GM18907 (cell line): ENCODE measurements around the gene LZTFL1.

Experiments used
- ATAC-seq: cut with Tn5 transposase; IDR thresholded peaks from one replicate; pipeline ENCODE4 v1.9.1; 2021; ENCODE audit warnings: mild to moderate bottlenecking, moderate library complexity; ENCODE audit not compliant: unreplicated experiment

Gene LZTFL1

DNA sequence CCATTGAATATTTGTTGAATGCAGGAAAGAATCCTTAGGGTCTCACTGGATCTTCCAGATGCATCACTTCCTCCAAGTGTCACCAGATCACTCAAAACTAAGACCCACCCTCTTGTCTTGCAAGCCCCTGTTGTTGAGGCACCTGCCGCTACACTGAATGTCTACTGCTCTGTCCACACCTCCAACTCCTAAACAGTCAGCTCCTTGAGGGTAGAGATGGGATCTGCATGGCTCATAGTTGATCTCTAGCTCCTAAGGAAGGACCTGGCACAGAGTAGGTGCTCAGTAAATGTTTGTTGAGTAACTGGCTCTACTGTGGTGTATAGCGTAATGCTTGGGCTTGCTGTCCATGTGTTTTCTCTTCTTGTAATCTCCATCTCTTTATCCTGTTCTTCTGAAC is 54.4 kb downstream of the LZTFL1 start:
- ATAC-seq: no peak

DNA sequence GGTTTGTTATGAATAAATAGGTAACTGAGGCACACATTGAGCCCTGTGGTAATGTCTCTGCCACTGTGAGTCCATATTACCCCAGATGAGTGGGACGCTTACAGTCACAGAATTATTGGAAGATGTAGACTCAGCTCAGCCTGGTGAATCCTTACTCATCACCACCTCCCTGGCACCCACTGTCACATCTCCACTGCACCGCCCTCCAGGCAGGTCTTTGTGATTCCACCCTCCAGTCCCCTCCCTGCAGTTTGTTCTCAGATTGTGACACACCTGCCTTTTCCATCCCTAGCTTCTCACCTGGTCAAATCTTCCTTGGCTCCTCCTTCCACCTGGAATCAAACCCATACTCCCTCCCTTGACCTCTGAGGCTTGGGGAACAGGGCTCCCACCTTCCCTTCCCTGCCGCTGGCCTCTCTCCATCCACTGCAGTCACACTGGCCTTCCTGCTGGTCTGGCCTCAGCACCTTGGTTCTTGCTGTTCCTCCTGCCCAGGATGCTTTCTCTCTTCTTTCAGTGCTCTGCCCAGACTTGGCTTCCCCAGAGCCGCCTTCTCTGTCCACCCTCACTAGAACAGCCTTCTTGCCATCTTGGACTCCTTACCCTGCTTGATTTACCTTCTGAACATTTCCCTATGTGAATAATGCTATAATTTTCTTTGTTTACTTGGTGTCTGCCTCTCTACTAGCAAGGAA is 55.0 kb downstream of the LZTFL1 start:
- no peak for ATAC-seq

DNA sequence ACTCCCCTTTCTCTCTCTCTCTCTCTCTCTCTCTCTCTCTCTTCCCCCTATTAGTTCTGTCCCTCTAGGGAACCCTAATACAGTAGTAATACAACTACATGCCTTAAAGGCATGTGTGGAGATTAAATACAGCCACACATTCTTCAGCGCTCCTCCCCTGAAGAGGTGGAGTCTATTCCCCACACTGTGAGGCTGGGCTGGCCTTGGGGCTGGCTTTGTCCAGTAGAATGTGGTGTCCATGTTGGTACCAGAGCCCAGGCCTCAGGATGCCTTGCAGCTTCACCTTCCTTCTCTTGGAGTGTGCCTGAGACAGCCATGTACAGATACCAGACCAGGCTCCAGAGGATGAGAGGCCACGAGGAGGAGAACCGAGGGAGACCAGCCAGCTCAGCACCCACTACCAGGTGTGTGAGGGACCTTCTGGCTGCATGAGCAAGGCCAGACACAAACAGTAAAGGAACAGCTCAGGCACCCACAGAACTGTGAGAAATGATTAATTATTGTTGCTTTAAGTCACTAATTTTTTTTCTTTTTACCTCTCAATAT is 56.2 kb downstream of the LZTFL1 start:
- no peak for ATAC-seq

DNA sequence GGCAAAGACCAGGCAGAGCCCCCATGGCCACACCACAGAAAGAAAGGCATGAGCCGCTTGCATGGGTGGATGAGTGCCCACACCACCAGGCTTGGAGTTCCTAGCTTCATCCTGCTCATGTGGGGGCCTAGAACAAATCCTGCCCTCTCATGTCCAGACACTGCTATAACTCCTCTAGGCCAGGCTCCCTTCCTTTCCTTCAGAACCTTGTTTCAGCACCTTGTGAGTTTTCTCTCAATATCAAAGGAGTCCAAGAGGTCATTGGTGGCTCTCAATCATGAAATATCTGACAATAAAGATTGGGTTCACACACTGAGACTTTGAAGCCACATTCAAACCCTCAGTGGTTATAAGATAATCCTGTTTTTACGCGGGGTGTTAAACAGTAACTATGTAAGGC is 58.3 kb downstream of the LZTFL1 start:
- ATAC-seq: no peak

DNA sequence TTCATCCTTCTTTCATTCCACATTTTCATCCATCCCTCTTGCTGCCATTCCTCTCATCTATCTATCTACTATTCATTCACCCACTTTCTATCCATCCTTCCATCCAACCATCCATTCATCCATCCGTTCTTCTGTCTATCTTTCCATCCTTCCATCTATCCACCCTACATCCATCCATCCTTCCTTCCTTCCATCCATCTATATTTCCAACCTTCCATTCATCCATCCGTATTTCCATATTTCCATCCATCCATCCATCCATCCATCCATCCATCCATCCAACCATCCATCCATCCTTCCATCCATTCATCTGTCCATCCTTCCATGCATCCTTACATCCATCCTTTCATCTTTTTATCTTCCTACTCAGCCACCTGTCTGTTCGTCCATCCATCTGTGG is 59.5 kb downstream of the LZTFL1 start:
- no peak for ATAC-seq

DNA sequence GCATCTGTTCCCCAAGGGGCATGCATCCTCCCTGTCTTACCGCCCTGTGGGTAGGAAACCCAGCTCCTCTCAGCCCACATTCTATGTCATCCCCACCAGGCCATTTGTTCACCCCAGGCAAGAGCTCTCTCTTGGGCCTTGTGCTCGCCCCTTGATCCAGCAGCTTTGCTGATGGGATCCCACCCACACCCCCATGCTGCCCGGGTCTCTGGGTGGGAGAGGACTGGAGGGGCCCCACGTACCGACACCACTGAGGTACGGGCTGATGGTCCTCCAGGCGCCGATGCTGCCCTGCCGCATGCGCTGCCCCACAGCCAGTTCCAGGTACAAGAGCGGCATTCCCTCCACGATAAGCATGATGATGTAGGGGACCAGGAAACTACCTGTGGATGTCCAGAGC is 60.1 kb downstream of the LZTFL1 start:
- no peak for ATAC-seq

DNA sequence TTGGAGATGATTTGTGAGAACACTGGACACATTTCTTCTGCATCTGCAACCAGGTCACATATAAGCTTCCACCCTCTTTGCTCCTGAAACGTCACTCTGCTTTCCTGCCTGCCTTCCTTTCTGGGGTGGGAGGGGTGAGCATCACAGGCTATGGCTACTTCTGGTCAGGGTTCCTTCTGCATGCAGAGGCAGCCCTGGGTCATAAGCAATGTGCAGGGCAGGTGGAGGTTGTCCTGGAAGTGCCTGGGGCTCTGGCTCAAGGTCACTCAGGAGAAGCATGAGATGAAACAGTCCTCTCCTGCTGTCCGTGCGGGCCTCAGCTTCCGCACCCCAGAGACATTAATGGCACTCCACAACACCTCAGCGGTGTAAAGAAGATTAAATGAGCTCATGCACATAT is 60.6 kb downstream of the LZTFL1 start:
- no peak for ATAC-seq

DNA sequence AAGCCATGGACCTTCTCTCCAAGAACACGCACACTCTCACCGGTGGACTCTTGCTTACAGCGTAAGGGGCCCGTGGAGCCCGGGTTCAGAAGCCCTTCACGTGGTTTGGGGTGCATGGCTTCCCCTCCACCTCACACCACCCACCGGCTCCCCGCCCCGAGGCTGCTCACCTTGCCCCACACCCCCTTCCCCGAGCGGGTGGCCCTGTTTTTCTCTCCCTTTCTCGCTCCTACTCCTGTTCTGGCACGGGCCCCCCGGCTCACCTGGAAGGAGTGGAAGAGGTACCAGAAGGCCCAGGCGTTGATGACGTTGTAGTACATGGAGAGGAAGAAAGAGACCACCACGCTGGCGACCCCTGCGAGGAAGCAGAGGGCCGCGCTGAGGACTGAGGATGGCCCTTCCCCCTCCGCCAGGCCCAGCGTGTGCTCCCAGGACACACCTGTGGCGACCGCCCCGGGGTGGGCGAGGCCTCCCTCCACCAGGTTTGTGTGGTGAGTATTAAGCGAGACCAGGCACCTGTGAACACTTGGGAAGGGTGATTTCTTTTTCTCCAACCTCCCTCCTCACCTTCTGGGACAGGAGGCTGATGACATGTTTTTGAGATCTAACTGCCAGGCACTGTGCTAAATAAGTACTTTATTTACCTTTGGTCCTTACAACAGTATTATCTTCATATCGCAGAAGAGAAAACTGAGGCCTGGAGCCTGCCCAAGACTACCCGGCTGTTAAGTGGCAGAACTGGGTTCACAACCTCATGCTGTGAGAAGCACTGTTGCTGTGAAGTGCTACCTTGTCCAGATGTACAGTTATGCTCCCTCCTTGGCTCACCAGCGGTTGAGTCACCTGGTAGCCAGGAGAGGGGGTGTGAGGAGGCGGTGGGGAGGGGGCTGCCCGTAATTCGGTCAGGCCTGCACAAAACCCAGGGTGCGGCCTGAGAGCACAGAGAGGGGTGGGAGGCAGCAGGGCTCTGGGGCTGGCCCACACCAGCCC is 61.9 kb downstream of the LZTFL1 start:
- ATAC-seq: no peak

DNA sequence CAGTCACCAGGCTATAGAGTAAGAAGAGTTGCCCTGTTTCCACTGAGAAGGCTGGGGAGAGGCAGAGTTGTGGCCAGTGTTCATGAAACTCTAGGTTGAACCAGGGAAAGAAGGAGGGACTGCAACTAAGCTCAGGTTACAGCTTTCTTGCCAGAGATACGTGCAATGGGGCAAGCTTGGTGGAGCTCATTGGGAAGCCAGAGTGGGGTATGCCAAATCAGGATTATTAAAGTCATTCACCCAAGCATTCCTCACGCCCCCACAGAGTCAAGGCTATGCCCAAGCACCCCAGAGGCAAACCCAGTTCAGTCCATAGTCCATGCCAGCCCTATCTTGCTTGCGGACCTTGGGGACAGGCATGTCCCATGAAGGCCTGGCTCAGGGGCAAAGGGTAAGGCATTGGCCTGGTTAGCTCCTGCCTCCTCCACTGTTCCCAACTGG is 63.1 kb downstream of the LZTFL1 start:
- no peak for ATAC-seq

DNA sequence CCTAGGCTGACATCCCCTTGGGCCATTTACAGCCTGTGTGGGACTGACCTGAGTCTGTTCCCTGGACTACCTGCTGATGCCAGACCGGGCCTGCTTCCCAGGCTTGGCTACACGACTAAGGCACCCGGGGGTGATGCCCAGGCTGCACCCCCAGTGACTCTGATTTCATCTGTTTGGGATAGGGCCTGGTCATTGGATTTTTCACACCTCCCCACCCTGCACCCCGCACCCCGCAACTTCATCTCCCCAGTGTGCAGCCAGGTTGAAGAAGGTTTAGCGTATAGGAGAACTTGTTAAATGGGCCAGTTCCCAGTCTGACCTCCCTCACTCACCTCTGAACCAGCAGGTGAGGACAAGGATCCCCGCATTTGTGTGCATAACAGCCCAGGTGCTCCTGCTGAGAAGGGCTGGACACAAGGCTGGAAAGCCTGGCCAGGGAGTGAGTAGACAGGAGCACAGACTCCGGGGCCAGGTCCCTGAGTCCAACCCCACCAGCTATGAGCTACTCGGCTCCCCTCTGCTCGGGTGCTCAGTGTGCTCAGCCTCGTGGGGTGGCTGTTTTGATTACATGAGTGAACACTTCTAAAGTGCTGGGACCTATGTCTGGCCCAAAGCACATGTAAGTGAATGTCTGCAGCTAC is 64.1 kb downstream of the LZTFL1 start:
- no peak for ATAC-seq

DNA sequence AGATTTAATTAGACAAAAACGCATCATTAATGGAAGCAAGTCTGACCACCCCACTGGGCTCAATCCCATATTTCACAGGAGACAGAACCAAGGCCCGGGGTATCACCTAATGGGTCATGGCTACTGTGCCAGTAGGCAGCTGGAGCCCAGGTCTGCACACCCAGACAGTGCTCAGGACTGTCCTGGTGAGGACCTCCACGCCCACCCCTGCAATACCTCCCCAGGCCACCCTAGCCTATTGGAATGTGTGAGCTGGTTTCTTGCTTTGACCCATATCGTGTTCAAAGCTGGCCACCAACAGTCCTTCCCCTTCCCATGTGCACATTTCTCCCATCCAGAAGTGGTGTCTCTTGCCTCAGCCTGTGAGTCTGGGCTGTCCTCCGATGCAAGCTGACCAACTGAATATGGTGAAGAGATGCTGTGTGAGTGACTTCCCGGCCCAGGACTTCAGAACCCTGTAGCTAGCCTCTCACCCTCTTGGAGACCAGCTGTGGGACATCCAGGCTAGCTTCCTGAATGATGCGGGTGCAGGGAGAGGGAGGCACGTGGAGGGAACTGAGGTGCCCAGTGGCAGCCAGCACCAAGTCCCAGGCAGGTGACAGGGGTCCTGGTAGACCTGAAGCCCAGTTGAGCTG is 64.7 kb downstream of the LZTFL1 start:
- ATAC-seq: no peak

DNA sequence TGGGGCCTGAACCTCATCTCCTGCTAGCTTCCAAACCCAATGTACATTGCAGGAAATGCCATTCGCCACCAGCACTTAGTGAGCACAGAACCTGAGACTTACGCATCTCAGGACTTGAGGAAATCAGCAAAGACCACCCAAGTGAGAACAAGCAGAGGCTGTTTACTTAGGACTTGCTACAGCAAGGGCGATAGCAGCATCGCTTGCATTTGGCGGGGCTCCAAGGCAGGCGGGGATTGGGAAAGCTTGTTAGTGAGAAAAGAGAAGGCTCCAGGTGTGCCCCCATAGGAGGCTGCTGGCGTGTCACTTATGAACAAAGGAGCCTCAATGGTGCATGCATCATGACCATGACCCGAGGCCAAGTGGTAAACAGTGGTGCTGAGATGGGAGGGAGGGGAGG is 65.3 kb downstream of the LZTFL1 start:
- ATAC-seq: no peak

DNA sequence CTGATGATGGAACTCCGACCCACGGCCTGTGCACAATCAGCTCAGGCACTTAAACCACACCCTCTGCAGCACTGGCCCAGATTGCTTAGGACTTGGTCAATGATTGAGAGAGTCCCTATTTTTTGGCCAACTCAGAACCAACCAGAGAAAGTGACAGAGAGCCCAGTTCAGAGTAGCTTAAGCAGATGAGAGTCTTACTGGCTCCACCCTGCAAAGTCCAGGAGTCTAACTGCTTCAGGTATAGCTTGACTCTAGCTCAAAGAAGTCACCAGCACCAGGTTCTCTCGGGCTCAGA is 65.7 kb downstream of the LZTFL1 start:
- no peak for ATAC-seq

DNA sequence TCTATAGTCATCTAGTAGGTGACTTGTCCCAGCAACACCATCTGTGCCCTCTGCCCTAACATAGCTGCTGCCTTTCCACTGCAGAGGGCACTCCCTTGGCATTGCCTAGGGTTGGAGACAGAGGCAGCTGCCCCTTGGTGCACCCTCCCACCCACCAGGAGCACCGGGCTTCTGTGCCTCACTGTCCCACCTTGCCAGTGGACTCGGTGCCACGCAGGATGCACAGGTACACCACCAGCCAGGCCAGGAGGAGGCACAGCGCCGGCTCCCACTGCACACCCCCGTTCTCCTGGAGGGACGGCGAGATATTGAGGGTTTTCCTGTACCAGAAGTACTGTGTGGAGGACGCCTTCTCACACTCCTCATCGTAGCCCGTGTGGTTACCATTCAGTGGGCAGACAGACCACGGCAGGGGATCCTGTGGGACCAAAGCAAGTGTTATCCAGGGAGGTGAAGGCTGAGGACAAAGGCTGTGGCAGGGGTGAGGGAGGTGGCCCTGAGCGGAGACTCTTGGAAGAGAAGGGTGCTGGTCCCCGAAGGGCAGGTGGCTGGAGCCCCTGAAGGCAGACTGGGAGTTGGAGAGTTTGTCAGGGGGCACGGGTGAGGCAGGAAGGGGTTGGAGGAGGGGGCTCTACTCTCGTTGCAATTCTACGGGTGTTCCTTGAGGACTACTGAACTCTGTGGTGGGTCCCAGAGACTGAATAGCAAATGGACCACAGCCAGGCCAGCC is 66.2 kb downstream of the LZTFL1 start:
- ATAC-seq: no peak

DNA sequence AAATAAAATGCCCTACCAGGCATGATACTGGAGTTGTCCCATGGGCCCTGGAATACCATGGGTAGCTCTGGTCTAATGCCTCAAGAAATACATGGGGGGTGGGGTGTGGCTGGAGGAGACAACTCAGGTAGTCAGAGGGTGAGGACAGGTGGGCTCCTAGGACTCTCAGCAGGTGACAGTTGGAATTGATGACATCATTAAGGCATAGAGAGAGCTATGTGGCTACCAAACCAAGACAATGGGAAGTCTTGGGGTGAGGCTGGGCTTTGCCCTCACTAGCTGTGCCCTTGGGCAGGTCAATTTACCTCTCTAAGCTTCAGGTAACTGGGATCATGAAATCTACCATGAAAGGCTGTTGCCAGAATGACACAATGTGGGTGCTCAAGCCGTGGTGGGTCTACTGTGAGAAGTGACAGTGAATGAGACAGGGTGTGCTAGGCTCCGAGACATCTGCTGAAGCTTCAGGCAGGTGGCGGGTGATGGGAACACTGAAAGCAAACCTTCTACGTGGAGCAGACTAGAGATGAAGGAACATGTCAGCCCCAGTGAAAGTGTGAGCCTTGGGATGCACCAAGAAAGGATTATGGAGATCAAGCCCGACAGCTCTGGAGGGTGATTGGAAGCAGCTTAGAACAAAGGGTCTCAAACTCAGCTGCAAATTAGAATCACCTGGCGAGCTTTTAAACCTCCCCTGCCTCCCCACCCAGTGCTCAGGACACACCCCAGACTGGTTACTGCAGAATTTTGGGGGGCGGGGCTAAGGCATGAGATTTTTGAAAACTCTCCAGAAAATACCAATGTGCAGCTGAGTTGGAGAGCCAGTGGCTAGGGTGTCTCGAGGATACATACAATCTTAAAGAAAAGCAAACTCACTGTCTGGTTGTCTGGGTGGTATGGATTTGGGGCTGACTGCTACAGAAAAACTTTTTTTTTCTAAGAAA is 67.1 kb downstream of the LZTFL1 start:
- ATAC-seq: no peak

DNA sequence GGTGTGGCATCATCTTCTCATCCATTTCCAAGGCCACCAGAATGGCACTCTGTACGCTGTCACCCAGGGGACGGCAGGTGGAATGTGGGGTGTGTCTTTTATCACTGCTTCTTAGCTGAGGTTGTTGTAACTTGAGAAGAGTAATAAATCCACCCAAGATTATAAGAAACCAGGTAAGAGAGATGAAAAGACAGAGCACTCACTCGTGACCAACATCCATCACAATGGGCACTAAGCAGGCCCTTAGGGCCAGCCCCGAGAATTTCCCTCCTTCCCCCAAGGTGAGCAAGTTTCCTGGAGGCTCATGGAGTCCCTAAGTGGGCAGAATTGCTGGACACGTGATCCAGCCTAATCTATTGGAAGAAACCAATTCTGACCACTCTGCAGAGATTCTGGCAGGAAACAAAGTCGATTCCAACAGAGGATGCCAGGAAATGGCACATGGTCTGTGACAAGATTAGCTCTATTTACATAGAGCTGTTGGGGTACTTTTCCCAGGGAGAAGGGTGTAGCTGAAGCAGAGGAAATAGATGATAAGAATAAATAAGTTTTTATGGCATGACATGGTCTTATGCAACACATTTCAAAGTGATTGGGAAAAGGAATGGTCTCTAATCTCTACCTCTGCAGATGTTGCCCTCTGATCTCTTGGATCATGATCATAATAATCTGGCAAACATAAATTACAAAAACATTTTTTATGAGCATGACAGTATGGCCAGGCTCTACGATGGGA is 68.0 kb downstream of the LZTFL1 start:
- ATAC-seq: no peak
